ENCODE results near the gene PHKA2. TPM values are rescaled to one million over a fixed set of nuclear protein-coding genes. Genes with fewer than 3 reads are reported as not detected.

The PHKA2 gene
- total RNA-seq, 1 donor from 2014 or later, result 13.2 TPM

DNA sequence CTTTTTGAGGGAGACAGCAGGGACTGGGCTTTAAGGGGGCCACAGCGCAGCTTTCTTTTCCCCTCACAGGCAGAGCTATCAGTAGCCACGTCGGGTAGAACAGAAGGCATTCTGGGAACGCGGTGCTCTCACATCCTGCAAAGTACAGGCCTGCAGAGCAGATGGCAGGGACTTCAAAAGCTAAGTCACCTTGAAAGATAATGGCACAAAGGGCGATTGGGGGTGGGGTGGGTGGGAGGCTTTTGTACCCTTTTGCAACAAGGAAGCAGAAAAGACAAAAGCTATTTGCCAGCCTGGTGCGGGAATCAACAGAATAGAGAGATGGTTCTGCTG, 93.9 kb downstream of the PHKA2 start:
- no peak for DNase-seq
- Mint-ChIP-seq H3K4me1 (ENCODE audit: low read depth, unreplicated experiment) (peaks cover 20% of the 10 kb centered on the region), H3K9me3 (ENCODE audit: unreplicated experiment) (peaks cover 4% of the 10 kb centered on the region), H3K36me3 (ENCODE audit: unreplicated experiment) (no peaks in the 10 kb centered on the region), H3K4me3 (ENCODE audit: unreplicated experiment) (no peak overlapping the region), H3K27me3 (ENCODE audit: unreplicated experiment) (no peaks in the 10 kb centered on the region), H3K27ac (ENCODE audit: unreplicated experiment) (no peak overlapping the region)
- TF ChIP-seq, protein P1, sequence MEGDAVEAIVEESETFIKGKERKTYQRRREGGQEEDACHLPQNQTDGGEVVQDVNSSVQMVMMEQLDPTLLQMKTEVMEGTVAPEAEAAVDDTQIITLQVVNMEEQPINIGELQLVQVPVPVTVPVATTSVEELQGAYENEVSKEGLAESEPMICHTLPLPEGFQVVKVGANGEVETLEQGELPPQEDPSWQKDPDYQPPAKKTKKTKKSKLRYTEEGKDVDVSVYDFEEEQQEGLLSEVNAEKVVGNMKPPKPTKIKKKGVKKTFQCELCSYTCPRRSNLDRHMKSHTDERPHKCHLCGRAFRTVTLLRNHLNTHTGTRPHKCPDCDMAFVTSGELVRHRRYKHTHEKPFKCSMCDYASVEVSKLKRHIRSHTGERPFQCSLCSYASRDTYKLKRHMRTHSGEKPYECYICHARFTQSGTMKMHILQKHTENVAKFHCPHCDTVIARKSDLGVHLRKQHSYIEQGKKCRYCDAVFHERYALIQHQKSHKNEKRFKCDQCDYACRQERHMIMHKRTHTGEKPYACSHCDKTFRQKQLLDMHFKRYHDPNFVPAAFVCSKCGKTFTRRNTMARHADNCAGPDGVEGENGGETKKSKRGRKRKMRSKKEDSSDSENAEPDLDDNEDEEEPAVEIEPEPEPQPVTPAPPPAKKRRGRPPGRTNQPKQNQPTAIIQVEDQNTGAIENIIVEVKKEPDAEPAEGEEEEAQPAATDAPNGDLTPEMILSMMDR (IDR thresholded peaks at IDR 0.05; ENCODE audit: partially characterized antibody, unreplicated experiment), result no peak

DNA sequence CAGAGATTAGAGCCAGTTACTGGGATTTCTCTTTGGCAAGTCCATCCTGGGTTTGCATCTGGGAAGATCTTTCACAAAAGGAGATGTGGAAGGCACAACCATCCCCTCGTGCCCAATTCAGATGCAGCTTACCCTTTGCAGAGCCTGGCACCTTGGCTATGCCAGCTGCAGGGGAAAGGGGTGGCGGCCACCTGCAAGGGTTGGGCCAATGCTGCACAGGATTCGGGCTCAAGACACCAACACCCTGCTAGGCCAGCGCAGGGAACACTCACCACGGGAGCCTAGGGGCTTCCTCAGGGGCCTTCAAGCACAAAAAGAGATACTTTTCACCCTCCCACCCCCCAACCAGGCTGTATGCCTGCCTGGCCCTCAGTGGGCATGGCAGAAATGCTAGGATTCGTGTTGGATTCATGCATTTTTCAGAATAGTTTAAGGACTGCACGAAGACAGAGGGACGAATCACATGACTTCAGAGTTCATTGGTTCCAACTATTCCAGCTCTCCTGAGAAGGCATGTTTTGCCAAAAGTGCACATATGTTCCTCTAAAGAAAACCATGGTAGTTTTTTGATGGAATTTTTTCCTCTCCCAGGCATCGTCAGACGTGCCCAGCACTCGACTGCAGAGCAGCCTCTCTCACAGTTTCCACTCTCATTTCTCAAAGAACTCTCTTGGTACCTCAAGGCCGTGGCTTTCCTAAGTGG, 94.4 kb downstream of the PHKA2 start:
- H3K4me3 Mint-ChIP-seq (ENCODE audit: unreplicated experiment), result no peak overlapping the region
- peaks cover 4% of the 10 kb centered on the region for H3K9me3 Mint-ChIP-seq (ENCODE audit: unreplicated experiment)
- H3K36me3 Mint-ChIP-seq (ENCODE audit: unreplicated experiment), result no peaks in the 10 kb centered on the region
- H3K27ac Mint-ChIP-seq (ENCODE audit: unreplicated experiment), result no peak overlapping the region
- no peak for DNase-seq
- H3K4me1 Mint-ChIP-seq (ENCODE audit: low read depth, unreplicated experiment), result peaks cover 18% of the 10 kb centered on the region
- TF ChIP-seq, protein P1 (IDR thresholded peaks at IDR 0.05; ENCODE audit: partially characterized antibody, unreplicated experiment), result no peak
- H3K27me3 Mint-ChIP-seq (ENCODE audit: unreplicated experiment), result no peaks in the 10 kb centered on the region

DNA sequence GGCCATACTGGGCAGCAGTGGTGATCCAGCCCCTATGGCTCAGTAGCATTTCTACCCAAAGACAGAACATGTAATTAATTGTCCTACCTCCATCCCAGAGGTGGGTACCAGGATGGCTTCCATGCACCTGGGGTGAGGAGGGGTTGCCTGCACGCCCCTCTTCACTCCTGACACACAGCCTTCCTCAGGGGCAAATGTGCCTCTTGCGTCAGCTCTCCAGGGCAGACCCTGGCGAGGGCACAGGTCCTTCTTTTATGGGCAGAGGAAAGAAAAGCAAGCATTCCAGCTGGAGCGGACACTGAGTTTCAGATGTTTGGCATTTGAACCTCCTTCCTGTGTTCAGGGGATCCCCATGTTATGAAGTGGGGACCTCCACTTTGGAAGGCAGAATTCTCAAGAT, 95.6 kb downstream of the PHKA2 start:
- no peaks in the 10 kb centered on the region for H3K36me3 Mint-ChIP-seq (ENCODE audit: unreplicated experiment)
- H3K9me3 Mint-ChIP-seq (ENCODE audit: unreplicated experiment), result peaks cover 4% of the 10 kb centered on the region
- H3K27ac Mint-ChIP-seq (ENCODE audit: unreplicated experiment), result no peak overlapping the region
- no peaks in the 10 kb centered on the region for H3K27me3 Mint-ChIP-seq (ENCODE audit: unreplicated experiment)
- no peak for DNase-seq
- peaks cover 15% of the 10 kb centered on the region for H3K4me1 Mint-ChIP-seq (ENCODE audit: low read depth, unreplicated experiment)
- H3K4me3 Mint-ChIP-seq (ENCODE audit: unreplicated experiment), result no peak overlapping the region
- TF ChIP-seq, protein P1 (IDR thresholded peaks at IDR 0.05; ENCODE audit: partially characterized antibody, unreplicated experiment), result no peak

DNA sequence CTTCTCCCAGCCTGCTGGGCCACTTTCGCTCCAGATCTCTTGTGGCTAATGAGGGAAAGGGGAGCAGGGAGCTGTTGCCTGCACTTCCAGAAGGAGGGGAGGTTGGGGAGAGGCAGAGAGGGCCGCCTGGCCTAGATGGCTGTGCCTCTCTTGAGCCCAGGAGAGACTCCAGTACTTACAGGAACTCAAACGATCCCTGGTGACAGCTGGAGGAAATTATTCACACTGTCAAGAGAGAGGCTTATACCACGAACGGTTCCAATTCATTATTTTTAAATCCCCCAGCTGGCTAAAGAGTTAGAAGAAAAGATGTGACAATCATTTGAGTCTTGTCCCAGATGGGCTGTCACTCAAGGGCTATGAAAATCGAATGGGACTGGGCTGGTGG, 96.1 kb downstream of the PHKA2 start:
- peak overlapping the region; percentile 39 for H3K27ac Mint-ChIP-seq (ENCODE audit: unreplicated experiment)
- no peak overlapping the region for H3K4me3 Mint-ChIP-seq (ENCODE audit: unreplicated experiment)
- H3K36me3 Mint-ChIP-seq (ENCODE audit: unreplicated experiment), result no peaks in the 10 kb centered on the region

DNA sequence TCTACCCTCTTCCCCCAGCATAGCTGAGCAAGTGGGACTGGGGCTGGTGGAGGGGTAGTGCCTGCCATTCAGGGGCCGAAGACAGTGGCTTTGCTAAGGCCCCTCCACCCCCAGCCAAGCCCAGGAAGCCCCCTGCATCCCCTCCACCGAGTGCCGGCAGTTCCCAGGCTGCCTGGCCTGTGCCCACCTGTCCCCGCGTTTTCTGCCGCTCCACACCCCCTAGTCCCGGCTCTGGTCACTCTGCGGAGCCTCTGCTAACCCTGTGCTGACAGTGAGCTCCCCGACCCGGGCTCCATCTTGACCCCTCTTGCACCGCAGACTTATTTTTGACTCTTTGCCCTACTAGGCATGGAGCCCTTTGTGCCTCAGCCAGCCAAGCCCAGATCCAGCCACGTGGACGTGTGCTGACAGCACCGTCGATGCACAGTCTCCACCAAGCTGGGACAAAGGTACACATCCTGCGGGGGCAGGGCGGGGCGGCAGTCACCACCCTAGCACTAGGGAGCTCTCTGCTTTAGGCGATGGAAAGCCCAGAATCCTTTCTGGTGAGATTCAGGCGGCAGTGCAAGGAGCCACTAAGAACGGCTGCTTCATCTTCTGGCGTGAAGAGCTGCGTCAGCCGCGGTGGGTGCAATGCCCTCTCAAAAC, 96.6 kb downstream of the PHKA2 start:
- H3K27ac Mint-ChIP-seq (ENCODE audit: unreplicated experiment), result no peak overlapping the region
- H3K9me3 Mint-ChIP-seq (ENCODE audit: unreplicated experiment), result peaks cover 4% of the 10 kb centered on the region
- DNase-seq, result no peak
- H3K4me1 Mint-ChIP-seq (ENCODE audit: low read depth, unreplicated experiment), result peaks cover 13% of the 10 kb centered on the region
- H3K36me3 Mint-ChIP-seq (ENCODE audit: unreplicated experiment), result no peaks in the 10 kb centered on the region
- TF ChIP-seq, protein P1 (IDR thresholded peaks at IDR 0.05; ENCODE audit: partially characterized antibody, unreplicated experiment), result no peak
- H3K4me3 Mint-ChIP-seq (ENCODE audit: unreplicated experiment), result no peak overlapping the region
- no peaks in the 10 kb centered on the region for H3K27me3 Mint-ChIP-seq (ENCODE audit: unreplicated experiment)

More for the DNA sequence above, 96.1 kb downstream of the PHKA2 start:
- peaks cover 4% of the 10 kb centered on the region for H3K9me3 Mint-ChIP-seq (ENCODE audit: unreplicated experiment)
- no peaks in the 10 kb centered on the region for H3K27me3 Mint-ChIP-seq (ENCODE audit: unreplicated experiment)
- H3K4me1 Mint-ChIP-seq (ENCODE audit: low read depth, unreplicated experiment), result peaks cover 15% of the 10 kb centered on the region
- no peak for DNase-seq
- TF ChIP-seq, protein P1 (IDR thresholded peaks at IDR 0.05; ENCODE audit: partially characterized antibody, unreplicated experiment), result no peak
